Left lung (tissue), 10 donors: ENCODE results near the gene SCMH1. TPM values are rescaled to one million over a fixed set of nuclear protein-coding genes. Genes with fewer than 3 reads are reported as not detected.

Experiments
- ATAC-seq: fragments of 200-7000 bp; cut with Tn5 transposase; one replicate; pipeline ENCODE4 v1.9.1; 2020; ENCODE audit warnings: moderate library complexity
- DNase-seq, 4 donors: peaks; one replicate each; pipeline ENCODE4 v3.0.0-alpha.2; 2013 to 2020
- H3K27ac ChIP-seq, 2 donors: fragments of 200-600 bp; sonication (generic) in 1 of 2; one replicate each; pipeline versions ENCODE4 v1.5.0 to v1.8.0; 2020 to 2021
- H3K27me3 ChIP-seq, 2 donors: fragments of 200-600 bp; sonication (generic) in 1 of 2; one replicate each; pipeline versions ENCODE4 v1.5.0 to v1.8.0; 2020 to 2021
- H3K36me3 ChIP-seq, 2 donors: fragments of 200-600 bp; sonication (generic) in 1 of 2; one replicate each; pipeline versions ENCODE4 v1.5.0 to v1.8.0; 2020 to 2021
- H3K4me1 ChIP-seq, 2 donors: fragments of 200-600 bp; one replicate each; pipeline ENCODE4 v1.8.0; 2021
- H3K4me3 ChIP-seq, 2 donors: fragments of 200-600 bp; sonication (generic) in 1 of 2; one replicate each; pipeline versions ENCODE4 v1.5.0 to v1.8.0; 2020 to 2021; ENCODE audit warnings: mild to moderate bottlenecking in 1 of 2
- H3K9me3 ChIP-seq, 2 donors: fragments of 200-600 bp; sonication (generic) in 1 of 2; one replicate each; pipeline versions ENCODE4 v1.5.0 to v1.8.0; 2020 to 2021
- intact Hi-C, 2 donors: fragments of 100-400 bp; cut with DNase I; formaldehyde crosslinking; loops; one replicate each; pipeline versions ENCODE4 v1.11.2 to v1.14.2; 2022
- polyA plus RNA-seq, 6 donors: library from polyadenylated mRNA; unstranded; fragments of 120-200 nt; gene quantifications; one replicate each; pipeline ENCODE4 v1.2.1, GENCODE V29; 2013; ENCODE audit not compliant: insufficient read length in 6 of 6
- total RNA-seq, 2 donors: library from RNA; stranded (reverse); fragmentation: NEBNext Ultra II Directional; extraction: Animal tissue kit (Norgen Biotek cat#: 25700); gene quantifications; one replicate each; pipeline ENCODE4 v1.2.1, GENCODE V29; 2021
- TF ChIP-seq, protein P1 (sequence below), 2 donors: fragments of 200-600 bp; sonication (generic) in 1 of 2; IDR thresholded peaks; one replicate each; pipeline versions ENCODE4 v1.5.0 to v1.8.0; 2021; ENCODE audit warnings: antibody characterized with exemption in 2 of 2
- donor health status: DM: no; HTN: yes; CAD: no.
- donor health status: DM: no; HTN: no; CAD: no.

The SCMH1 gene
- total and polyA plus RNA-seq, 8 donors = 27.8 to 56.1 (median 44.3) TPM

DNA sequence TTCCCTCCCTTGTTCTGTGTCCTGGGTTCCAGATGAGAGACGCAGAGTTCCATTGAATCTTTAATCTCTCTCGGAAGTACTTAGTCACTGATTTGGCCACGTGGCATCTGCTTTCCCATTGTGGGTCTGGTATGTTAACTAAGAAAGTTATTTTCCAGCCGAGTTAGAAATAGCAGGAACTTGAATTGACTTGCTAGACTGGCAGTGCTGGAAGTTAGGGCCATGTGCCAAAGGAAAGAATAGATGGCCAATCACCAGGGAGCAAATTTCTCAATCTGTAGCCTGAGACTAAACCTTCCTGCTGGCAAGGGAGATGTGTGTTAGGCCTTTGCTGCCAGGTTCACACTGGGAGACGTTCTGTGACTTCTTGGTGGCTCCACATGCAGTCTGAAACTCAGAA is 196.4 kb downstream of the SCMH1 start:
- Histone ChIP-seq H3K27ac (peak overlapping the region; percentile 61 to 83), H3K4me3 (no peak overlapping the region), H3K4me1 (peaks cover 0 to 25% of the 10 kb centered on the region in 2 donors), H3K9me3 (no peaks in the 10 kb centered on the region), H3K36me3 (peaks cover 0 to 50% of the 10 kb centered on the region in 2 donors), H3K27me3 (no peaks in the 10 kb centered on the region)
- DNase-seq = peak in 2 of 4 donors; percentile 15 to 58
- intact Hi-C loops = no loop called here
- TF ChIP-seq, protein P1, sequence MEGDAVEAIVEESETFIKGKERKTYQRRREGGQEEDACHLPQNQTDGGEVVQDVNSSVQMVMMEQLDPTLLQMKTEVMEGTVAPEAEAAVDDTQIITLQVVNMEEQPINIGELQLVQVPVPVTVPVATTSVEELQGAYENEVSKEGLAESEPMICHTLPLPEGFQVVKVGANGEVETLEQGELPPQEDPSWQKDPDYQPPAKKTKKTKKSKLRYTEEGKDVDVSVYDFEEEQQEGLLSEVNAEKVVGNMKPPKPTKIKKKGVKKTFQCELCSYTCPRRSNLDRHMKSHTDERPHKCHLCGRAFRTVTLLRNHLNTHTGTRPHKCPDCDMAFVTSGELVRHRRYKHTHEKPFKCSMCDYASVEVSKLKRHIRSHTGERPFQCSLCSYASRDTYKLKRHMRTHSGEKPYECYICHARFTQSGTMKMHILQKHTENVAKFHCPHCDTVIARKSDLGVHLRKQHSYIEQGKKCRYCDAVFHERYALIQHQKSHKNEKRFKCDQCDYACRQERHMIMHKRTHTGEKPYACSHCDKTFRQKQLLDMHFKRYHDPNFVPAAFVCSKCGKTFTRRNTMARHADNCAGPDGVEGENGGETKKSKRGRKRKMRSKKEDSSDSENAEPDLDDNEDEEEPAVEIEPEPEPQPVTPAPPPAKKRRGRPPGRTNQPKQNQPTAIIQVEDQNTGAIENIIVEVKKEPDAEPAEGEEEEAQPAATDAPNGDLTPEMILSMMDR (IDR thresholded peaks at IDR 0.05) = no peak
- ATAC-seq = peak; percentile 77

DNA sequence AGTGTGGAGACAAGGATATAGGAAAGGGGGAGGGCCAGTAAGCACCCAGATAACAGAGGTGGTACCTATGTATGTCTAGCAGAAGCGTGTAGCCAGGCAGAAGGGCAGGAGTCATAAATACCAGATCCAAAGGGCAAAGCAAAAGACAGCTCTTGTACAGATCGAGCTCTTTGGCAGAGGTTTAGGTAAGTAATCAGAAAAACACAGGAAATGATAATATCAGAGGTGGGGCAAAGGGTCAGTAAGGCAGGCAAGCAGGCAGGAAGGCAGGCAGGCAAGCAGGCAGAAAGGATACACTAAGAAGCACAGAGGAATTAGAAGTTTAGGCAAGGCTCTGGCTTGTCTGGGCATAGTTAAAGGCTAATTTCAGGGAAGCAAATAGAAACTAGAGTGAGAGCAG is 197.9 kb downstream of the SCMH1 start:
- no peaks in the 10 kb centered on the region for H3K27me3 ChIP-seq
- H3K27ac ChIP-seq = peak overlapping the region in 1 of 2 donors; percentile 61
- DNase-seq (no peak), ATAC-seq (no peak)
- TF ChIP-seq, protein P1 (IDR thresholded peaks at IDR 0.05) = no peak
- peaks cover 0 to 25% of the 10 kb centered on the region in 2 donors for H3K4me1 ChIP-seq
- H3K36me3 ChIP-seq = peaks cover 0 to 51% of the 10 kb centered on the region in 2 donors
- no peaks in the 10 kb centered on the region for H3K9me3 ChIP-seq
- no peak overlapping the region for H3K4me3 ChIP-seq
- intact Hi-C loops = no loop called here

DNA sequence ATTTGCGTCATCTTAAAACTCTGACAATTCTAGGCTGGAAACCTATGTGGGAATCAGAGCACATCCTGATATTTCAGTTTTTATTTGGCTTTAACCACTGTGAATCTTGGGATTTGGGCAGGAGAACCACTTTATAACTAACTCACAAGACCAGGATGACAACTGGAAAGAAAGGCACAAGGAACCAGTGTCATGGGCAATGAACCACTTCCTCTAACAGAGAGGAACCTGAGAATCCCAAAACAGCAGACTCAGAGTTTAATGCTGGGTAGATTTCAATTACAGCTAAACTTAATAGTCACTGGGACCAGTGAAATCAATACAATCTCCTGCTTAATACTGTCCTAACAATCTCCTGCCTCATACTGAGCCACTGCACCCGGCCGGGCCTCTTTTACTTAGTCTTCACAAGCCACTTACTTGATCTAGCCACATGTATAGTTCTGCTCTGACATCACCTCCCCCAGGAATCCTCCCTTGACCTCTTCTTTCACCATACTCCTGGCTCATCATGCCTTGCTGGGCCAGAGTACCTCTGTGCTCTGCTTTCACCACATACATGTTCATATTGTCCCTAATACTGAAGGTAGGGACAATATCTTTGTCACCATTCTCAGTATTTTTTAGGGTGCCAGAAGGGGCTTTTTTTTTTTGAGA is 200.4 kb downstream of the SCMH1 start:
- DNase-seq (no peak), ATAC-seq (no peak)
- H3K4me3 ChIP-seq = no peak overlapping the region
- intact Hi-C loops = no loop called here
- TF ChIP-seq, protein P1 (IDR thresholded peaks at IDR 0.05) = no peak
- H3K36me3 ChIP-seq = peaks cover 0 to 52% of the 10 kb centered on the region in 2 donors
- H3K9me3 ChIP-seq = no peaks in the 10 kb centered on the region
- H3K27me3 ChIP-seq = no peaks in the 10 kb centered on the region
- H3K4me1 ChIP-seq = peaks cover 0 to 22% of the 10 kb centered on the region in 2 donors
- H3K27ac ChIP-seq = no peak overlapping the region

DNA sequence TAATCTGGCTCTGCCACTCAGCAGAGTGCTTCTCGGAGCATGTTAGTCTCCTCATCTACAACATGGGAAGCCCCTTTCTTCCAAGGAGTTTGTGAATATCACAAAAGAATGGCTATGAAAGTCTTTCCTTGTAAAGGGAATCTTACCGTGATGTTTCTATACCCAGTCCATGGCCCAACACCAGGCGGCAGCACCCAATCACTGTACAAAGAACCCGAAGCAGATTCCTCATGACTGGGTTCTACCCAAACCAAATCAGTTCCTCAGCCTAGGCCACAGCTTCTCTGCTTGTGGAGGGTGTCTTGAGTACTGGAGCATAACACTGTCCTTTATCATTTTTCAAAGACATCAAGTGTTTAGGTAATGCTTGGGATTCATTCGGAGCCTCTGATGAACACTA is 204.0 kb downstream of the SCMH1 start:
- Histone ChIP-seq H3K27me3 (no peaks in the 10 kb centered on the region), H3K4me3 (no peak overlapping the region), H3K27ac (no peak overlapping the region), H3K9me3 (no peaks in the 10 kb centered on the region), H3K36me3 (peaks cover 0 to 60% of the 10 kb centered on the region in 2 donors), H3K4me1 (no peaks in the 10 kb centered on the region)
- intact Hi-C loops = no loop called here
- ATAC-seq (no peak), DNase-seq (no peak)
- TF ChIP-seq, protein P1 (IDR thresholded peaks at IDR 0.05) = no peak

DNA sequence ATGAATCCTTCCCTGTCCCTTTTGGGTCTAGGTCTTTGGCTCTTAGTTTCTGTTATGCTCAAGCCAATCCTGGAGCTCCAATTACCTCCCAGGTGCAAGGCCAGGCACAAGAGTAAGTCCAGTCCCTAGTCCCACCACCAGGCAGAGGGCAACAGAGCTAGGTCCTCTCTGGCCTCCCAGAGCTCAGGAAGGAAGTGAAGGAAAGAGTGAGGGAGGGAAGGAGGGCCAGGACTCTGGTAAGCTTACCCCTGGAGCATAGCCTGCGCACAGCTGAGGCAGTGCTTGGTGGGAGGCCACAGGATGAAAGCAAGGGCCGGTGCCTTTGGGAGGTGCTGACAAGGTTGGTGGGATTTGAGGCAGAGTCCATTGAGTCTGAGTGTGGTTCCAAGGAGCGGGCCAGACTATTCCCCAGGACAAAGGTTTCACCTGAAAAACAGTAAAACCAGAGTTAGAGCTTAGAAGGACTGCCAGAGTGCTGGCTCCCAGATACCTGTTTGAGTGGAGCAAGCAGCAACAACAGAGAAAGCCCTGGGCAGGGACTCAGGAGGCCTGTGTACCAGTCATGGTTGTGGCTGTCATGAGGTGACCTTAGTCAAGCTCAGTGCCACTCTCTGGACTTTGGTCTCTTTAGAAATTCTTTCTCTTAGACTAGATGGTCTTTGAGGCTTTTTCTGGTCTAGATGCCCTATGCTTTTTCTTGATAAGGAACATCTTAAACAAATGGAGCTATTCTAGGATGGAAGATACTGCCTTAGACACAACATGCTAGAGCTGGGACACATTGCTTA is 204.8 kb downstream of the SCMH1 start:
- intact Hi-C loops = no loop called here
- ATAC-seq (no peak), DNase-seq (no peak)
- peaks cover 0 to 68% of the 10 kb centered on the region in 2 donors for H3K36me3 ChIP-seq
- H3K27me3 ChIP-seq = no peaks in the 10 kb centered on the region
- H3K27ac ChIP-seq = no peak overlapping the region
- H3K4me3 ChIP-seq = no peak overlapping the region
- H3K4me1 ChIP-seq = no peaks in the 10 kb centered on the region
- TF ChIP-seq, protein P1 (IDR thresholded peaks at IDR 0.05) = no peak
- H3K9me3 ChIP-seq = no peaks in the 10 kb centered on the region
